Keratinocyte (primary cell): ENCODE results near the gene TMEM169. TPM values are rescaled to one million over a fixed set of nuclear protein-coding genes. Genes with fewer than 3 reads are reported as not detected.
"Not testable (repeated sequence)": the region's sequence is repeated elsewhere in the genome, so short reads cannot be mapped to it uniquely, and the experiment has no call there.

ENCODE experiments used
- DNase-seq: peaks from one replicate; pipeline ENCODE4 v3.0.0-alpha.2; 2011; ENCODE audit warnings: low read depth, missing footprints, low spot score
- FAIRE-seq: peaks from 2 replicates; lab custom pipeline; 2011; peaks lifted over from hg19 to GRCh38; lab: Jason Lieb, UNC
- H2AFZ ChIP-seq: 2 replicates; pipeline ENCODE4 v1.6.0; 2012; ENCODE audit warnings: low read length, control low read depth, inconsistent platforms; ENCODE audit not compliant: control insufficient read depth
- H3K27ac ChIP-seq: 2 replicates; pipeline ENCODE4 v1.5.1; 2011; ENCODE audit warnings: low read length; ENCODE audit not compliant: control insufficient read depth, insufficient read depth
- H3K27me3 ChIP-seq: 3 replicates; pipeline ENCODE4 v1.6.0; 2011; ENCODE audit warnings: low read length; ENCODE audit not compliant: control insufficient read depth, insufficient read depth; ENCODE audit errors: extremely low read depth
- H3K36me3 ChIP-seq, 2 experiments: 2 replicates in 1 of 2; 3 replicates in 1 of 2; pipeline ENCODE4 v1.5.1; 2011; ENCODE audit warnings: low read length in 2 of 2, mild to moderate bottlenecking in 1 of 2; ENCODE audit not compliant: control insufficient read depth in 2 of 2, insufficient read depth in 2 of 2; ENCODE audit errors: extremely low read depth in 1 of 2
- H3K4me1 ChIP-seq: 3 replicates; pipeline ENCODE4 v1.5.1; 2011; ENCODE audit warnings: low read length; ENCODE audit not compliant: control insufficient read depth, insufficient read depth; ENCODE audit errors: extremely low read depth
- H3K4me2 ChIP-seq: 3 replicates; pipeline ENCODE4 v1.6.0; 2011; ENCODE audit warnings: low read depth, low read length; ENCODE audit not compliant: control insufficient read depth, insufficient read depth; ENCODE audit errors: extremely low read depth
- H3K4me3 ChIP-seq, 3 experiments: fragments of 200-600 bp in 1 of 3; sonication (generic) in 1 of 3; 2 replicates in 2 of 3; 3 replicates in 1 of 3; pipeline ENCODE4 v1.5.1; 2011 to 2016; ENCODE audit warnings: low read length in 3 of 3, mild to moderate bottlenecking in 3 of 3, control low read depth in 2 of 3, inconsistent platforms in 1 of 3, low read depth in 1 of 3, mixed read lengths in 1 of 3, mixed run types in 1 of 3, moderate library complexity in 1 of 3; ENCODE audit not compliant: control insufficient read depth in 2 of 3, insufficient read depth in 2 of 3; ENCODE audit errors: extremely low read depth in 1 of 3
- H3K79me2 ChIP-seq: 2 replicates; pipeline ENCODE4 v1.6.0; 2012; ENCODE audit warnings: low read length; ENCODE audit not compliant: control insufficient read depth, insufficient read depth
- H3K9ac ChIP-seq: 3 replicates; pipeline ENCODE4 v1.6.0; 2011; ENCODE audit warnings: low read length; ENCODE audit not compliant: control insufficient read depth, insufficient read depth; ENCODE audit errors: extremely low read depth
- H3K9me1 ChIP-seq: 3 replicates; pipeline ENCODE4 v1.6.0; 2011; ENCODE audit warnings: low read length; ENCODE audit not compliant: control insufficient read depth, insufficient read depth; ENCODE audit errors: extremely low read depth
- H3K9me3 ChIP-seq: 2 replicates; pipeline ENCODE4 v1.5.1; 2012; ENCODE audit warnings: low read depth, low read length; ENCODE audit not compliant: control insufficient read depth
- H4K20me1 ChIP-seq: 3 replicates; pipeline ENCODE4 v1.6.0; 2011; ENCODE audit warnings: low read length; ENCODE audit not compliant: control insufficient read depth, insufficient read depth; ENCODE audit errors: extremely low read depth
- CTCF ChIP-seq, 3 experiments: IDR thresholded peaks in 1 of 3; conservative IDR thresholded peaks in 1 of 3; optimal IDR thresholded peaks in 1 of 3; 2 replicates in 2 of 3; 3 replicates in 1 of 3; pipeline versions ENCODE3 to v1.5.1; 2011; ENCODE audit warnings: low read length in 3 of 3, mild to moderate bottlenecking in 3 of 3, moderate library complexity in 2 of 3, control low read depth in 1 of 3, inconsistent platforms in 1 of 3; ENCODE audit not compliant: insufficient read depth in 2 of 3; ENCODE audit errors: extremely low read depth in 1 of 3
- EZH2 ChIP-seq: IDR thresholded peaks from one replicate; pipeline ENCODE4 v1.6.1; 2012; ENCODE audit warnings: inconsistent platforms, mild to moderate bottlenecking, low read length, moderate library complexity
- dilution Hi-C: fragments of 300-500 bp; cut with MboI; formaldehyde crosslinking; loops from one replicate; pipeline ENCODE4 v1.7.0; 2020; ENCODE audit warnings: low sequenced_read_pairs; ENCODE audit not compliant: extremely low pct_ligation_motif_present
- polyA plus RNA-seq, 5 experiments: library from polyadenylated mRNA; depleted of rRNA in 3 of 5; stranded (reverse) in 3 of 5; stranded (forward) in 1 of 5; unstranded in 1 of 5; fragments of >200 nt; gene quantifications; 1 replicate in 1 of 5; 2 replicates in 3 of 5; 3 replicates in 1 of 5; pipeline versions ENCODE4 v1.2.1 to v1.2.3, GENCODE V29; 2011 to 2012; ENCODE audit warnings: missing spikeins in 2 of 5, low read depth in 1 of 5, low replicate concordance in 1 of 5

The TMEM169 gene
- polyA plus RNA-seq, 1 donor (not counting 4 experiments of a cell fraction or from before 2014, with no cell fraction given): not detected

GRCh38 chr2:216075510-216076485 is 5.9 kb upstream of the TMEM169 start:
- H3K36me3 ChIP-seq: no peaks in the 10 kb centered on the region
- H2AFZ ChIP-seq: no peak overlapping the region
- no peaks in the 10 kb centered on the region for H4K20me1 ChIP-seq
- H3K79me2 ChIP-seq: no peaks in the 10 kb centered on the region
- no peak overlapping the region for H3K9ac ChIP-seq
- FAIRE-seq: no peak
- no peaks in the 10 kb centered on the region for H3K9me1 ChIP-seq
- no peak overlapping the region for H3K4me3 ChIP-seq
- no peak overlapping the region for H3K4me2 ChIP-seq
- TF ChIP-seq EZH2 (no peak), CTCF (optimal IDR thresholded peaks at IDR 0.05 in 1 of 3, IDR thresholded peaks at IDR 0.05 in 1 of 3, conservative IDR thresholded peaks at IDR 0.05 in 1 of 3; ENCODE audit: extremely low read depth in 1 of 3, insufficient read depth in 2 of 3, low read length in 3 of 3) (no peak)
- H3K4me1 ChIP-seq: no peaks in the 10 kb centered on the region
- no peaks in the 10 kb centered on the region for H3K9me3 ChIP-seq
- dilution Hi-C loops: no loop called here
- no peak for DNase-seq
- H3K27ac ChIP-seq: no peak overlapping the region
- no peaks in the 10 kb centered on the region for H3K27me3 ChIP-seq

GRCh38 chr2:216078776-216079175 is 2.9 kb upstream of the TMEM169 start:
- no peak overlapping the region for H3K4me3 ChIP-seq
- H3K79me2 ChIP-seq: no peaks in the 10 kb centered on the region
- H3K27me3 ChIP-seq: peaks cover 4% of the 10 kb centered on the region
- dilution Hi-C loops: no loop called here
- H3K9me1 ChIP-seq: no peaks in the 10 kb centered on the region
- H2AFZ ChIP-seq: no peak overlapping the region
- TF ChIP-seq CTCF (optimal IDR thresholded peaks at IDR 0.05 in 1 of 3, IDR thresholded peaks at IDR 0.05 in 1 of 3, conservative IDR thresholded peaks at IDR 0.05 in 1 of 3; ENCODE audit: extremely low read depth in 1 of 3, insufficient read depth in 2 of 3, low read length in 3 of 3) (no peak), EZH2 (no peak)
- no peak overlapping the region for H3K27ac ChIP-seq
- no peak for FAIRE-seq
- no peak for DNase-seq
- no peak overlapping the region for H3K4me2 ChIP-seq
- no peaks in the 10 kb centered on the region for H3K4me1 ChIP-seq
- H3K9ac ChIP-seq: no peak overlapping the region
- no peaks in the 10 kb centered on the region for H3K9me3 ChIP-seq
- H4K20me1 ChIP-seq: no peaks in the 10 kb centered on the region
- H3K36me3 ChIP-seq: no peaks in the 10 kb centered on the region

GRCh38 chr2:216080048-216080447 is 1.7 kb upstream of the TMEM169 start:
- dilution Hi-C loops, H3K9ac ChIP-seq, H3K4me1 ChIP-seq, FAIRE-seq, DNase-seq, H3K79me2 ChIP-seq, H3K4me3 ChIP-seq, H3K4me2 ChIP-seq, H3K27me3 ChIP-seq, H4K20me1 ChIP-seq, H3K9me3 ChIP-seq, H3K27ac ChIP-seq, H3K9me1 ChIP-seq, H2AFZ ChIP-seq, H3K36me3 ChIP-seq: not testable (repeated sequence)
